ENCODE measurements around the gene GNPAT.

DNA sequence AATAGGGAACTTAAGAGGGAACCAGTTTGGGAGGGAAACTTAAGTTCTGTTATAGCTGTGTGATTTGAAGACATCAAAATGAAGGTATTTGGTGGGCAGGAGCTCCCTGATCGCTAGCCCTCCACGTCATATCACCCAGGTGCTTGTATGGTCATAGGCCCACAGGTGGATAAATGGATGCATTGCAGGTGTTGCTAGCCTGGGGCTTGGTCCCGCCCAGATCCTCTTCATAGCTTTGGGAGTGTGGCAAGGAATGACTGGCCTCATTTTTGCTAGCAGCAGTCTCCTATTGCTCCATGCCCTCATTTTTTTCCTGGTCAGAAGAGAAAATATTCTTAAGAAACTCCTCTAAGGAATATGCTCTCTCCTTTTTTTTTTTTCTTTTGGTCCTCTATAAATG lies 11.3 kb downstream of the GNPAT start:
- no peak for TF ChIP-seq POLR2AphosphoS5 (IDR thresholded peaks at IDR 0.05; ENCODE audit: low read depth, low read length)
- TF ChIP-seq POLR2A (IDR thresholded peaks at IDR 0.05; ENCODE audit: low read depth, low read length): no peak
- TF ChIP-seq SPI1 (IDR thresholded peaks at IDR 0.05; ENCODE audit: low read depth, low read length): no peak
- no peak for TF ChIP-seq TAF1 (IDR thresholded peaks at IDR 0.05; ENCODE audit: low read depth, low read length)
- no peak for TF ChIP-seq PAX5 (IDR thresholded peaks at IDR 0.05; ENCODE audit: insufficient read depth, low read length, severe bottlenecking)
- TF ChIP-seq POU2F2 (IDR thresholded peaks at IDR 0.05; ENCODE audit: low read depth, low read length): no peak

All from GM12891 (cell line).